KMS-11 (cell line): ENCODE measurements around the gene EIF1.

ENCODE experiments used
- H2AFZ ChIP-seq: fragments of 200-600 bp; sonication (generic); 2 replicates; pipeline ENCODE4 v1.6.1; 2016; ENCODE audit warnings: antibody characterized with exemption, mixed run types, low read depth
- H3K27ac ChIP-seq: fragments of 200-600 bp; sonication (generic); 2 replicates; pipeline ENCODE4 v1.6.1; 2016; ENCODE audit warnings: mild to moderate bottlenecking, mixed run types
- H3K27me3 ChIP-seq: fragments of 200-600 bp; sonication (generic); 2 replicates; pipeline ENCODE4 v1.6.1; 2017; ENCODE audit warnings: mild to moderate bottlenecking, low read depth, mixed run types, moderate library complexity; ENCODE audit not compliant: insufficient read depth
- H3K36me3 ChIP-seq: fragments of 200-600 bp; sonication (generic); 2 replicates; pipeline ENCODE4 v1.6.1; 2017; ENCODE audit warnings: mild to moderate bottlenecking, mixed run types; ENCODE audit not compliant: insufficient read depth
- H3K4me1 ChIP-seq: fragments of 200-600 bp; sonication (generic); 2 replicates; pipeline ENCODE4 v1.6.1; 2016; ENCODE audit warnings: mild to moderate bottlenecking, low read depth, mixed run types; ENCODE audit not compliant: poor library complexity, severe bottlenecking
- H3K4me2 ChIP-seq: fragments of 200-600 bp; sonication (generic); 2 replicates; pipeline ENCODE4 v1.7.0; 2016; ENCODE audit warnings: mild to moderate bottlenecking, mixed run types
- H3K4me3 ChIP-seq: fragments of 200-600 bp; sonication (generic); IDR thresholded peaks from 2 replicates; pipeline ENCODE4 v1.6.1; 2017; ENCODE audit warnings: low read depth, low read length, mixed read lengths; ENCODE audit not compliant: insufficient read depth
- H3K79me2 ChIP-seq: fragments of 200-600 bp; sonication (generic); 2 replicates; pipeline ENCODE4 v1.6.1; 2016; ENCODE audit warnings: low read depth, mixed run types; ENCODE audit not compliant: insufficient read depth
- H3K9ac ChIP-seq: fragments of 200-600 bp; sonication (generic); 2 replicates; pipeline ENCODE4 v1.6.1; 2016; ENCODE audit warnings: mild to moderate bottlenecking, mixed run types
- H4K20me1 ChIP-seq: fragments of 200-600 bp; sonication (generic); 2 replicates; pipeline ENCODE4 v1.6.1; 2016; ENCODE audit warnings: mild to moderate bottlenecking, mixed run types; ENCODE audit not compliant: insufficient read depth
- CTCF ChIP-seq: fragments of 200-600 bp; sonication (generic); conservative IDR thresholded peaks from 2 replicates; pipeline ENCODE4 v1.6.1; 2017; ENCODE audit warnings: low read depth, mild to moderate bottlenecking, antibody characterized with exemption, low read length, moderate library complexity, mixed read lengths

Gene EIF1

GRCh38 chr17:41739661-41740352 is 51.1 kb downstream of the EIF1 start:
- Histone ChIP-seq H3K4me3 (no peak overlapping the region), H3K4me2 (no peak overlapping the region), H3K27ac (no peak overlapping the region), H3K36me3 (no peaks in the 10 kb centered on the region), H3K79me2 (no peaks in the 10 kb centered on the region), H4K20me1 (no peaks in the 10 kb centered on the region), H3K4me1 (peaks cover 25% of the 10 kb centered on the region), H2AFZ (no peak overlapping the region), H3K9ac (no peak overlapping the region), H3K27me3 (peaks cover 20% of the 10 kb centered on the region)
- TF ChIP-seq CTCF: no peak

GRCh38 chr17:41740506-41740905 is 51.8 kb downstream of the EIF1 start:
- Histone ChIP-seq H3K4me2 (no peak overlapping the region), H3K27me3 (peaks cover 13% of the 10 kb centered on the region; the same call in 1 of the 2 replicates), H3K79me2 (no peaks in the 10 kb centered on the region), H3K9ac (no peak overlapping the region), H3K36me3 (no peaks in the 10 kb centered on the region), H4K20me1 (no peaks in the 10 kb centered on the region), H3K4me1 (peaks cover 20% of the 10 kb centered on the region), H2AFZ (no peak overlapping the region), H3K27ac (no peak overlapping the region), H3K4me3 (no peak overlapping the region)
- TF ChIP-seq CTCF: no peak

- H3K27ac ChIP-seq: no peak overlapping the region
- peaks cover 18% of the 10 kb centered on the region for H3K4me1 ChIP-seq
- no peaks in the 10 kb centered on the region for H4K20me1 ChIP-seq
- no peak overlapping the region for H3K9ac ChIP-seq
- H3K36me3 ChIP-seq: no peaks in the 10 kb centered on the region
- no peak overlapping the region for H3K4me3 ChIP-seq
- no peak overlapping the region for H3K4me2 ChIP-seq
- no peaks in the 10 kb centered on the region for H3K79me2 ChIP-seq
- TF ChIP-seq CTCF: no peak
- no peak overlapping the region for H2AFZ ChIP-seq
- H3K27me3 ChIP-seq: peaks cover 3% of the 10 kb centered on the region
Measured at GRCh38 chr17:41741709-41742108, 53.0 kb downstream of the EIF1 start.
